Astrocyte (in vitro differentiated cells and primary cell): ENCODE data around the gene VTCN1.

Experiments
- CTCF ChIP-seq: IDR thresholded peaks from 2 replicates; pipeline ENCODE4 v1.5.1; 2011; ENCODE audit warnings: low read depth, mild to moderate bottlenecking, inconsistent platforms, low read length, moderate library complexity; ENCODE audit not compliant: insufficient read depth
- EZH2 ChIP-seq: IDR thresholded peaks from 2 replicates; pipeline ENCODE4 v1.6.1; 2012; ENCODE audit warnings: mild to moderate bottlenecking, low read length, inconsistent platforms; ENCODE audit not compliant: insufficient read depth

- TF ChIP-seq CTCF = no peak
- no peak for TF ChIP-seq EZH2
Observed at GRCh38 chr1:117143871-117144270, 66.9 kb downstream of the VTCN1 start.
